HCT116 (cell line): ENCODE data around the gene PSMG3. TPM values are rescaled to one million over a fixed set of nuclear protein-coding genes. Genes with fewer than 3 reads are reported as not detected.

Source experiments
- ATAC-seq: fragments of 200-7000 bp; cut with Tn5 transposase; 2 replicates; pipeline ENCODE4 v1.9.1; 2020; ENCODE audit warnings: mild to moderate bottlenecking, moderate library complexity
- BruUV-seq: library from RNA; stranded (reverse); fragments of 400-500 nt; replicated peaks from 2 replicates; lab custom pipeline; 2021; lab: Mats Ljungman, UMichigan
- CTCF ChIA-PET: fragments of 300-600 bp; sonication (Branson Sonifier 250); formaldehyde crosslinking; loops from one replicate; lab custom pipeline; 2021; ENCODE audit warnings: antibody characterized with exemption; lab: Charles Lee
- POLR2A ChIA-PET: fragments of 300-600, 350-600 bp; sonication (Branson Sonifier 250); formaldehyde crosslinking; loops from one replicate; lab custom pipeline; 2021; ENCODE audit warnings: antibody characterized with exemption; lab: Charles Lee
- RAD21 ChIA-PET, 2 experiments: fragments of 300-600 bp; sonication (Branson Sonifier 250); formaldehyde crosslinking; loops; one replicate each; lab custom pipeline; 2023; ENCODE audit warnings: low total read pairs in 2 of 2; ENCODE audit not compliant: uncharacterized antibody in 2 of 2, unreplicated experiment in 2 of 2, low non-redundant PET in 1 of 2; lab: Charles Lee
- DNase-seq: peaks from one replicate; pipeline ENCODE4 v3.0.0-alpha.2; 2010; ENCODE audit warnings: low read depth, low spot score
- H2AFZ ChIP-seq: fragments of 200-600 bp; shearing (Covaris generic), sonication (generic); 2 replicates; pipeline ENCODE4 v1.6.1; 2017; ENCODE audit warnings: low read depth, mixed run types, mixed read lengths, antibody characterized with exemption, low read length; ENCODE audit not compliant: poor library complexity, severe bottlenecking
- H3K27ac ChIP-seq: 2 replicates; pipeline ENCODE4 v1.5.1; 2012; ENCODE audit warnings: low read depth, low read length
- H3K27me3 ChIP-seq: fragments of 200-600 bp; sonication (generic); 2 replicates; pipeline ENCODE4 v1.6.1; 2016; ENCODE audit warnings: mixed run types, low read length, mixed read lengths; ENCODE audit not compliant: insufficient read depth
- H3K36me3 ChIP-seq, 2 experiments: fragments of 200-500 bp in 1 of 2; fragments of 200-600 bp in 1 of 2; sonication (Bioruptor generic) in 1 of 2; sonication (generic) in 1 of 2; 2 replicates each; pipeline versions ENCODE4 v1.5.1 to v1.6.1; 2014 to 2016; ENCODE audit warnings: low read length in 2 of 2, inconsistent platforms in 1 of 2, mixed read lengths in 1 of 2, mixed run types in 1 of 2; ENCODE audit not compliant: insufficient read depth in 2 of 2, control insufficient read depth in 1 of 2
- H3K4me1 ChIP-seq, 2 experiments: fragments of 200-600 bp in 1 of 2; sonication (generic) in 1 of 2; 2 replicates each; pipeline versions ENCODE4 v1.5.1 to v1.6.1; 2012 to 2017; ENCODE audit warnings: low read length in 2 of 2, inconsistent platforms in 1 of 2, mild to moderate bottlenecking in 1 of 2, mixed read lengths in 1 of 2, mixed run types in 1 of 2, moderate library complexity in 1 of 2; ENCODE audit not compliant: insufficient read depth in 2 of 2, control insufficient read depth in 1 of 2
- H3K4me2 ChIP-seq: fragments of 200-600 bp; sonication (generic); 2 replicates; pipeline ENCODE4 v1.6.1; 2017; ENCODE audit warnings: mixed run types, low read length, mixed read lengths
- H3K4me3 ChIP-seq, 2 experiments: fragments of 200-600 bp in 1 of 2; sonication (generic) in 1 of 2; replicated peaks in 1 of 2; 2 replicates each; pipeline ENCODE4 v1.5.1; 2011 to 2016; ENCODE audit warnings: low read length in 2 of 2, control low read depth in 1 of 2, low read depth in 1 of 2, mild to moderate bottlenecking in 1 of 2, mixed read lengths in 1 of 2, mixed run types in 1 of 2
- H3K79me2 ChIP-seq: fragments of 200-600 bp; sonication (generic); 2 replicates; pipeline ENCODE4 v1.6.1; 2017; ENCODE audit warnings: mild to moderate bottlenecking, mixed run types, low read length, moderate library complexity, mixed read lengths; ENCODE audit not compliant: insufficient read depth
- H3K9ac ChIP-seq: fragments of 200-600 bp; sonication (generic); 2 replicates; pipeline ENCODE4 v1.6.1; 2016; ENCODE audit warnings: low read length, mixed read lengths
- H3K9me2 ChIP-seq: fragments of 200-600 bp; sonication (generic), shearing (Covaris generic); 2 replicates; pipeline ENCODE4 v1.6.1; 2017; ENCODE audit warnings: mixed run types, mild to moderate bottlenecking, moderate library complexity; ENCODE audit not compliant: insufficient read depth
- H3K9me3 ChIP-seq, 2 experiments: fragments of 200-500 bp in 1 of 2; fragments of 200-600 bp in 1 of 2; sonication (Bioruptor generic) in 1 of 2; sonication (generic) in 1 of 2; 2 replicates each; pipeline ENCODE4 v1.6.1; 2014 to 2017; ENCODE audit warnings: low read length in 2 of 2, mixed read lengths in 2 of 2, inconsistent platforms in 1 of 2, low read depth in 1 of 2, mild to moderate bottlenecking in 1 of 2, mixed run types in 1 of 2, moderate library complexity in 1 of 2; ENCODE audit not compliant: control insufficient read depth in 1 of 2, insufficient read depth in 1 of 2
- H4K20me1 ChIP-seq: fragments of 200-600 bp; sonication (generic), shearing (Covaris generic); 2 replicates; pipeline ENCODE4 v1.6.1; 2017; ENCODE audit warnings: mixed run types, mild to moderate bottlenecking, moderate library complexity; ENCODE audit not compliant: insufficient read depth
- ATF3 ChIP-seq: IDR thresholded peaks from 2 replicates; pipeline ENCODE4 v1.6.1; 2012
- CBX3 ChIP-seq: IDR thresholded peaks from 2 replicates; pipeline ENCODE4 v1.6.1; 2012; ENCODE audit warnings: low read depth
- CEBPB ChIP-seq: IDR thresholded peaks from 2 replicates; pipeline ENCODE4 v1.6.1; 2012; ENCODE audit warnings: low read depth
- CTCF ChIP-seq, 3 experiments: fragments of 200-600 bp in 1 of 3; sonication (generic) in 1 of 3; IDR thresholded peaks in 2 of 3; conservative IDR thresholded peaks in 1 of 3; 2 replicates each; pipeline ENCODE4 v1.5.1; 2012 to 2017; ENCODE audit warnings: low read depth in 2 of 3, low read length in 2 of 3, antibody characterized with exemption in 1 of 3, borderline replicate concordance in 1 of 3, control low read depth in 1 of 3, mild to moderate bottlenecking in 1 of 3, mixed read lengths in 1 of 3, mixed run types in 1 of 3, moderate library complexity in 1 of 3; ENCODE audit not compliant: insufficient read depth in 1 of 3
- EZH2 ChIP-seq: fragments of 200-600 bp; sonication (generic); IDR thresholded peaks from 2 replicates; pipeline ENCODE4 v1.6.1; 2017; ENCODE audit warnings: antibody characterized with exemption, mixed run types
- EZH2phosphoT487 ChIP-seq: fragments of 200-600 bp; IDR thresholded peaks from 2 replicates; pipeline ENCODE4 v1.6.1; 2018; ENCODE audit warnings: antibody characterized with exemption, borderline replicate concordance
- JUND ChIP-seq: IDR thresholded peaks from 2 replicates; pipeline ENCODE4 v1.6.1; 2012
- POLR2A ChIP-seq: IDR thresholded peaks from 2 replicates; pipeline ENCODE4 v1.7.0; 2011; ENCODE audit warnings: borderline replicate concordance; ENCODE audit not compliant: insufficient read depth, insufficient read length; ENCODE audit errors: extremely low read depth
- RAD21 ChIP-seq: IDR thresholded peaks from 2 replicates; pipeline ENCODE4 v1.6.1; 2012; ENCODE audit warnings: low read depth, mild to moderate bottlenecking
- REST ChIP-seq: IDR thresholded peaks from 2 replicates; pipeline ENCODE4 v1.6.1; 2012; ENCODE audit warnings: low read depth
- SIN3A ChIP-seq: IDR thresholded peaks from 2 replicates; pipeline ENCODE4 v1.6.1; 2012; ENCODE audit warnings: low read depth
- ZBTB33 ChIP-seq: IDR thresholded peaks from 2 replicates; pipeline ENCODE4 v1.6.1; 2011; ENCODE audit warnings: mild to moderate bottlenecking, low read length, moderate library complexity; ENCODE audit not compliant: insufficient replicate concordance; ENCODE audit errors: extremely low read depth
- intact Hi-C: fragments of 100-400 bp; cut with micrococcal nuclease; formaldehyde crosslinking; loops from 2 replicates; pipeline ENCODE4 v1.10.0; 2022
- total RNA-seq: library from RNA; stranded (reverse); gene quantifications from one replicate; pipeline ENCODE4 v1.2.1, GENCODE V29; 2021; ENCODE audit not compliant: unreplicated experiment

Gene PSMG3
- total RNA-seq, 1 experiment from 2014 or later = 60.9 TPM

GRCh38 chr7:1609023-1609422 lies 39.2 kb upstream of the PSMG3 start:
- Histone ChIP-seq H3K4me1 (peaks cover 3 to 12% of the 10 kb centered on the region in 2 experiments; a peak in 3 of 4 replicates), H3K27ac (no peak overlapping the region), H3K4me3 (no peak overlapping the region), H3K36me3 (no peaks in the 10 kb centered on the region), H3K9me3 (no peaks in the 10 kb centered on the region), H3K27me3 (no peaks in the 10 kb centered on the region), H3K4me2 (no peak overlapping the region), H3K79me2 (no peaks in the 10 kb centered on the region), H3K9ac (no peak overlapping the region), H3K9me2 (no peaks in the 10 kb centered on the region), H2AFZ (no peak overlapping the region), H4K20me1 (no peaks in the 10 kb centered on the region)
- DNase-seq = no peak
- intact Hi-C loops = no loop called here
- RAD21 ChIA-PET = no interaction called here
- TF ChIP-seq REST (no peak), SIN3A (no peak), JUND (no peak), RAD21 (no peak), CTCF (IDR thresholded peaks at IDR 0.05 in 2 of 3, conservative IDR thresholded peaks at IDR 0.05 in 1 of 3; ENCODE audit: borderline replicate concordance in 1 of 3, insufficient read depth in 1 of 3, low read depth in 2 of 3, low read length in 2 of 3) (no peak), POLR2A (no peak), EZH2phosphoT487 (no peak), ZBTB33 (no peak), CEBPB (no peak), CBX3 (no peak), ATF3 (no peak), EZH2 (no peak)
- POLR2A ChIA-PET = no interaction called here
- CTCF ChIA-PET = no interaction called here
- ATAC-seq = no peak
- BruUV-seq = no TSS peak
